ENCODE data around the gene NOP53. TPM values are rescaled to one million over a fixed set of nuclear protein-coding genes. Genes with fewer than 3 reads are reported as not detected.

The NOP53 gene
- total RNA-seq (100 to 1,000 TPM; 214 to 319 TPM), polyA plus RNA-seq (100 to 1,000 TPM; 446 to 680 TPM)
- long read RNA-seq, donor 1, transcript NOP53-201 (13 exons, 1,528 nt) = major isoform, 272 of 302 reads
- long read RNA-seq, donor 1, partial matches to known transcripts = 22 of 302 reads
- long read RNA-seq, donor 1, other reads (novel, unspliced or antisense) = 5 of 302 reads
- long read RNA-seq, donor 2, transcript NOP53-201 (13 exons, 1,528 nt) = major isoform, 144 of 225 reads
- long read RNA-seq, donor 2, partial matches to known transcripts = 55 of 225 reads
- long read RNA-seq, donor 2, other reads (novel, unspliced or antisense) = 26 of 225 reads

DNA sequence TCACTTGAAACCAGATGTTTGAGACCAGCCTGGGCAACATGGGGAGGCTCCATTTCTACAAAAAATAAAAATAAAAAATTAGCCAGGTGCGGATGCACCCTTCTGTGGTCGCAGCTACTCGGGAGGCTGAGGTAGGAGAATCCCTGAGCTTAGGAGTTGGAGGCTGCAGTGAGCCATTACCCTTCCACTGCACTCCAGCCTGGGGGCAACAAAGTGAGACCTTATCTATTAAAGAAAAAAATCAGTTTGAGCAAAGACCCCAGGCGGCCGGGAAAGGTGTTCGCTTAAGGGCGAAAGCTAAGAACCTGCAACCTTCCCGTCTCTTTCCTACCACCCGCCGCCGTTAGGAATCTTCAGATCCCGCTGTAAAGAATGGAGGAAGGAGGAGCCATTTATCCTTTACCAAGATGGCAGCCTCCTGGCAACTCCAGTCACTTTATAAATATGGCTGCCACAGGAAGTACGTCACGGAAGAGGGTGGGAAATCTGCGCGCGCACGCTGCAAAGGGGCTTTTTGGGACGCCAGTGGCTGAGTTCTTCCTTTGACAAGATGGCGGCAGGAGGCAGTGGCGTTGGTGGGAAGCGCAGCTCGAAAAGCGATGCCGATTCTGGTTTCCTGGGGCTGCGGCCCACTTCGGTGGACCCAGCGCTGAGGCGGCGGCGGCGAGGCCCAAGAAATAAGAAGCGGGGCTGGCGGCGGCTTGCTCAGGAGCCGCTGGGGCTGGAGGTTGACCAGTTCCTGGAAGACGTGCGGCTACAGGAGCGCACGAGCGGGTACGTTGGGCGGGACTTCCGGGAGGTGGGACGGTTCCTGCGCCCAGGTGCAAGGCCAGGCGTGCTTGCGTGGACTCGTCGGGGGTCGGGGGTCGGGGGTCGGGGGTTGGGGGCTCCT lies at the start of gene NOP53:
TSS of gene NOP53 (plus strand) at position 537 of the 892 bp plus-strand sequence. CDS start at position 551, 14 bp downstream.
- no peaks in the 10 kb centered on the region for H3K4me1 ChIP-seq (ENCODE audit: control insufficient read depth in 1 of 2, insufficient read depth in 2 of 2, low read length in 2 of 2)
- peaks cover 0 to 3% of the 10 kb centered on the region in 2 donors for H3K36me3 ChIP-seq (ENCODE audit: control insufficient read depth in 1 of 2, insufficient read depth in 2 of 2, low read length in 1 of 2)
- WGBS, 2 donors = 5% methylated on average over 46 to 53 of the region's 53 CpGs
- DNase-seq (peak; percentile 97 to 98), ATAC-seq (ENCODE audit: low FRiP score) (peak; percentile 83)
- H3K27me3 ChIP-seq (ENCODE audit: control insufficient read depth in 1 of 2, insufficient read depth in 2 of 2, low read length in 1 of 2) = no peaks in the 10 kb centered on the region
- peak within 1 kb of the TSS in 1 of 2 donors; percentile 39 for H3K27ac ChIP-seq (ENCODE audit: low read depth in 1 of 2, low read length in 2 of 2)
- intact Hi-C loops (cut with DNase I) = loop anchor here in 1 of 2 donors (2.0 kb wide), 1 partner anchor 32 kb away; the partner anchor contains the start of gene EHD2
- peak within 1 kb of the TSS; percentile 66 to 84 for H3K4me3 ChIP-seq (ENCODE audit: low read length in 2 of 2)
- H3K9me3 ChIP-seq (ENCODE audit: control insufficient read depth, low read length) = no peaks in the 10 kb centered on the region

DNA sequence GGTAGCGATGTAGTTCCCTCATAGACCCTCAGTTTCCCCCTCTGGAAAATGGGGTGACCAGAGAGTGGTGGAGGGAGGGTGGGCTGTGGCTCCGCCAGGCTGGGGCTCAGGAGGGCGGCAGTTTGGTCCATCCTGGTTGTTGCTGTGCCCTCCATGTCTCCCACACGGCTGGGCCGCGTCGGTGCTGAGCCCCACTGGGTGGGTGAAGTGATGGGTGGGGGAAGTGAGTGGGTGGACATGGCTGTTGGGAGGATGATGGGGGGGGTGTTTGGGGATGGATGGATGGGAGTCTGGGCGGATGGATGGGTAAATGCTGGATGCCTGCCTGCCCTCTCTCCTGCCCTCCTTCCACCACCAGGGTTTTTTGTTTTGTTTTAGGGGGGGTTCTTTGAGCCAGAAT lies 48.7 kb upstream of the NOP53 start:
- no peak overlapping the region for H3K27ac ChIP-seq (ENCODE audit: low read depth in 1 of 2, low read length in 2 of 2)
- H3K9me3 ChIP-seq (ENCODE audit: control insufficient read depth, low read length) = no peaks in the 10 kb centered on the region
- no peak overlapping the region for H3K4me3 ChIP-seq (ENCODE audit: low read length in 2 of 2)
- peaks cover 0 to 5% of the 10 kb centered on the region in 2 donors for H3K36me3 ChIP-seq (ENCODE audit: control insufficient read depth in 1 of 2, insufficient read depth in 2 of 2, low read length in 1 of 2)
- intact Hi-C loops (cut with DNase I) = loop anchor here (5.0 to 10.0 kb wide), 4 partner anchors 84 to 412 kb away; partner anchors contain the start of gene NAPA (in 1 of the 2)
- ATAC-seq (ENCODE audit: low FRiP score) = no peak
- WGBS, 2 donors = 89 to 92% methylated on average over 8 of the region's 8 CpGs
- H3K27me3 ChIP-seq (ENCODE audit: control insufficient read depth in 1 of 2, insufficient read depth in 2 of 2, low read length in 1 of 2) = no peaks in the 10 kb centered on the region
- no peaks in the 10 kb centered on the region for H3K4me1 ChIP-seq (ENCODE audit: control insufficient read depth in 1 of 2, insufficient read depth in 2 of 2, low read length in 2 of 2)
- no peak for DNase-seq

DNA sequence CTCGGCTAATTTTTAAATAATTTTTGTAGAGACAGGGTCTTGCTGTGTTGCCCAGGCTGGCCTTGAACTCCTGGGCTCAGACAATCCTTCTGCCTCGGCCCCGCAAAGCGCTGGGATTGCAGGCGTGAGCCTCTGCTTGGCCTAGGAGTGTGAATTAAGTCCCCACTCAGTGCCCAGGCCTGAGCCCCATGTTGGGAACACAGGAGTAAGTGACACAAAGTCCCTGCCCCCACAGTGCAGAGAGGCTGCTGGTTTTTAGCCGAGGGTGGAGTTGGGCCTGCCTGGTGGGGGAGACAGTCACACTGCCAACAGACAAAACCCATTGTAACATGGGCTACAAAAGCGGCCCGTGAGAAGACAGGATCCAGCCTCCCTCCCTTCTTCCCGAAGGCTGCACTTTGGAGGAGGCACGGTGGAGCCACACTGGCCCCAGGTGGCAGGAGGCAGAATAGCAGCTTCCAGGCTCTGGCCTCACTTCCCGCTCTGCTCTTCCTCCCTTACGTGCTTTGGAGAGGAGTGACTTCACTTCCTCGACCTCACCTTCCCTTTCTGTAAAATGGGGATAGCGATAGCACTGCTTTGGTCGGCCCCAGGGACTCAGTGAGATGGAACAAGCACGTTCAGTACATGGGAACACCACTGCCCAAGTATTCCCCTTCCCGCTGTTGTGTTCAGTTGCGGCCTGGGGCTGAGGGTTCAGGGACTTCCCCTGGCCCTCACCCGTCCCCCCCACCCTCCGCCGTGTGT lies 47.3 kb upstream of the NOP53 start:
- intact Hi-C loops (cut with DNase I) = loop anchor here (1.0 to 10.0 kb wide), 5 partner anchors 86 to 413 kb away; partner anchors contain the start of gene NAPA (in 1 of the 2)
- DNase-seq = peak; percentile 80 to 88
- Histone ChIP-seq H3K4me3 (ENCODE audit: low read length in 2 of 2) (no peak overlapping the region), H3K9me3 (ENCODE audit: control insufficient read depth, low read length) (no peaks in the 10 kb centered on the region), H3K27ac (ENCODE audit: low read depth in 1 of 2, low read length in 2 of 2) (no peak overlapping the region), H3K4me1 (ENCODE audit: control insufficient read depth in 1 of 2, insufficient read depth in 2 of 2, low read length in 2 of 2) (no peaks in the 10 kb centered on the region), H3K27me3 (ENCODE audit: control insufficient read depth in 1 of 2, insufficient read depth in 2 of 2, low read length in 1 of 2) (no peaks in the 10 kb centered on the region), H3K36me3 (ENCODE audit: control insufficient read depth in 1 of 2, insufficient read depth in 2 of 2, low read length in 1 of 2) (peaks cover 2 to 7% of the 10 kb centered on the region in 2 donors)
- peak; percentile 88 for ATAC-seq (ENCODE audit: low FRiP score)
- WGBS, 2 donors = 40 to 44% methylated on average over 20 to 21 of the region's 21 CpGs

DNA sequence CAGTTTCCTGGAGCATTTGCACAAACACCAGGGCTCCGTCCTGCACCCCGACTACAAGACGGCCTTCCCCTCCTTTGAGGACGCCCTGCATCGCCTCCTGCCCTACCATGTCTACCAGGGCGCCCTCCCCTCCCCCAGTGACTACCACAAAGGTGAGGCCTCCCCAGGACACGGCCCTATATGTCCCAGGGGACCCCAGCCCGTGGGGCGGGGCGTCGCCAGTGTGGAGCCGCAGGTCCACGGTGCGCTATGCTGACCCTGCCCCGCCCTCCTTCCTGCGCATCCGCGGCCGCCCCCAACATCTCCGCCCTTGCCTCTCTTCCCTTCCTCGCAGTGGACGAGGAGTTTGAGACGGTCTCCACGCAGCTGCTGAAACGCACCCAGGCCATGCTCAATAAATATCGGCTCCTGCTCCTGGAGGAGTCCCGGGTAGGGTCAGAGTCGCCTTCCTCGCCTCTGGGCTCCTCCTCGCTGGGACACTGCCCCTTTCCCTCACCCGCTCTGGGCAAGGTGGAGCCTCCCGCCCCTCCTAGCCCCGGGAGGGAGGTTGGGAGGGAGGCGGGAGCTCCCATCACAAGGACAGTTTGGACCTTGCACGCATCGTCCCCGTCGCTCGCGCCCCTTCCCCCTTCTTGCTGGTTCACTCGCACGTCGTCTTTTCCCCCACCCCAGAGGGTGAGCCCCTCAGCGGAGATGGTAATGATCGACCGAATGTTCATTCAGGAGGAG lies 46.6 kb upstream of the NOP53 start:
- peaks cover 2 to 7% of the 10 kb centered on the region in 2 donors for H3K36me3 ChIP-seq (ENCODE audit: control insufficient read depth in 1 of 2, insufficient read depth in 2 of 2, low read length in 1 of 2)
- intact Hi-C loops (cut with DNase I) = loop anchor here (1.0 to 10.0 kb wide), 5 partner anchors 86 to 414 kb away; partner anchors contain the start of gene NAPA (in 1 of the 2)
- no peak overlapping the region for H3K4me3 ChIP-seq (ENCODE audit: low read length in 2 of 2)
- H3K27me3 ChIP-seq (ENCODE audit: control insufficient read depth in 1 of 2, insufficient read depth in 2 of 2, low read length in 1 of 2) = no peaks in the 10 kb centered on the region
- 87 to 89% methylated on average over 44 to 46 of the region's 46 CpGs for WGBS, 2 donors
- H3K27ac ChIP-seq (ENCODE audit: low read depth in 1 of 2, low read length in 2 of 2) = no peak overlapping the region
- ATAC-seq (ENCODE audit: low FRiP score) (peak; percentile 11), DNase-seq (no peak)
- no peaks in the 10 kb centered on the region for H3K4me1 ChIP-seq (ENCODE audit: control insufficient read depth in 1 of 2, insufficient read depth in 2 of 2, low read length in 2 of 2)
- no peaks in the 10 kb centered on the region for H3K9me3 ChIP-seq (ENCODE audit: control insufficient read depth, low read length)

DNA sequence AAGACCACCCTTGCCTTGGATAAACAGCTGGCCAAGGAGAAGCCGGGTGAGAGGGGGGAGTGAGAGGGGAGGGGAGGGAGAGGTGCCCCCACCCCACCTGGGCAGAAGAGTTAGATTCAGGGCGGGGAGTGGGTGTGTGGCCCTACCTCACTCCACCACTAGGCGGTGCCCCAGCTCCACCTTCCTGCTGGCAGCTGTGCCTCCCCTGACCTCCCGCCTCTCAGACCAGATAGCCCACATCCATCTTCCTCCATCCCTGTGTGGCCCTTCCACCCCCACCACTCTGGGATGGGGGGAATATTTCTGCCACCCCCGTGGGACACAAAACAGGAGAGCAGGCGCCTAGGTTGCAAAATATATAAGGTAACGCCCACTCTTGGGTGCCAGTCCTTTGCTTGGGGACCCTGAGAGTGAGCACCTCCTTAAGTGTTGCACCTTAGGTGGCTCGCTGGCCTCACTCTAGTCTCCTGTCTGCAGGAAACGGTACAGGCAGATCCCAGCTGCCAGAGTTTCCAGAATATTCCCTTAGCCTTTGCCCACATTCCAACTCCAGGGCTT lies 45.9 kb upstream of the NOP53 start:
- intact Hi-C loops (cut with DNase I) = loop anchor here (5.0 to 10.0 kb wide), 4 partner anchors 87 to 415 kb away; partner anchors contain the start of gene NAPA (in 1 of the 2)
- Histone ChIP-seq H3K27ac (ENCODE audit: low read depth in 1 of 2, low read length in 2 of 2) (no peak overlapping the region), H3K4me1 (ENCODE audit: control insufficient read depth in 1 of 2, insufficient read depth in 2 of 2, low read length in 2 of 2) (no peaks in the 10 kb centered on the region), H3K36me3 (ENCODE audit: control insufficient read depth in 1 of 2, insufficient read depth in 2 of 2, low read length in 1 of 2) (peaks cover 2 to 7% of the 10 kb centered on the region in 2 donors), H3K27me3 (ENCODE audit: control insufficient read depth in 1 of 2, insufficient read depth in 2 of 2, low read length in 1 of 2) (no peaks in the 10 kb centered on the region), H3K4me3 (ENCODE audit: low read length in 2 of 2) (no peak overlapping the region), H3K9me3 (ENCODE audit: control insufficient read depth, low read length) (no peaks in the 10 kb centered on the region)
- DNase-seq (peak in 1 of 2 donors; percentile 84), ATAC-seq (ENCODE audit: low FRiP score) (no peak)
- 59 to 63% methylated on average over 9 of the region's 9 CpGs for WGBS, 2 donors

DNA sequence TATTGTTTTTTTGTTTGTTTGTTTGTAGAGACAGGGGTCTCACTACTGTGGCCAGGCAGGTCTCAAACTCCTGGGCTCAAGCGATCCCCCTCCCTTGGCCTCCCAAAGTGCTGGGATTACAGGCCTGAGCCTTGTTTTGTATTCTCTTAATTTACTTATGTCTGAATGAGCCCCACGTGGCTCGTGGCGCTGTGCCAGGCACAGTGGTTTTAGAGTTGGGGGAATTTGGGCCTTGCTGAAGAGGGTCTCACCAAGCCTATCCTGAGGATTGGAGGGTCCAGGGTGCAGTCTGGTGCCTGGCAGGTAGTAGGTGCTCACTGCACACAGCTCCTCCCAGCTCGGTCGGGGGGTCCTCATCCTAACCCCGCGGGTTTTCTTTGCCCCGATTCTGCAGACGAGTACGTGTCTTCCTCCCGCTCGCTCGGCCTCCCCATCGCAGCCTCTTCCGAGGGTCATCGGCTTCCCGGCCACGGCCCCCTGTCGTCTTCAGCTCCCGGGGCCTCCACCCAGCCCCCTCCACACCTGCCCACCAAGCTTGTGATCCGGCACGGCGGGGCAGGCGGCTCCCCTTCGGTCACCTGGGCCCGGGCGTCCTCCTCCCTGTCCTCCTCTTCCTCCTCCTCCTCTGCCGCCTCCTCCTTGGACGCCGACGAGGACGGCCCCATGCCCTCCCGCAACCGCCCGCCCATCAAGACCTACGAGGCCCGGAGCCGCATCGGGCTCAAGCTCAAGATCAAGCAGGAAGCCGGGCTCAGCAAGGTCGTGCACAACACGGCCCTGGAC lies 44.2 kb upstream of the NOP53 start:
- H3K27ac ChIP-seq (ENCODE audit: low read depth in 1 of 2, low read length in 2 of 2) = no peak overlapping the region
- H3K4me3 ChIP-seq (ENCODE audit: low read length in 2 of 2) = no peak overlapping the region
- H3K9me3 ChIP-seq (ENCODE audit: control insufficient read depth, low read length) = no peaks in the 10 kb centered on the region
- DNase-seq = no peak
- H3K36me3 ChIP-seq (ENCODE audit: control insufficient read depth in 1 of 2, insufficient read depth in 2 of 2, low read length in 1 of 2) = peaks cover 2 to 7% of the 10 kb centered on the region in 2 donors
- ATAC-seq (ENCODE audit: low FRiP score) = no peak
- WGBS, 2 donors = 90 to 91% methylated on average over 42 to 43 of the region's 43 CpGs
- H3K4me1 ChIP-seq (ENCODE audit: control insufficient read depth in 1 of 2, insufficient read depth in 2 of 2, low read length in 2 of 2) = no peaks in the 10 kb centered on the region
- H3K27me3 ChIP-seq (ENCODE audit: control insufficient read depth in 1 of 2, insufficient read depth in 2 of 2, low read length in 1 of 2) = no peaks in the 10 kb centered on the region
- intact Hi-C loops (cut with DNase I) = no loop called here

Data from aorta (tissue), 5 donors.